PFSK-1 (cell line): ENCODE measurements around the gene ENO2.

Experiments
- FOXP2 ChIP-seq: optimal IDR thresholded peaks from 2 replicates; pipeline ENCODE3; 2011; ENCODE audit warnings: borderline replicate concordance, control low read depth, inconsistent platforms; ENCODE audit not compliant: insufficient read depth; ENCODE audit errors: extremely low read length, extremely low read depth
- POLR2AphosphoS5 ChIP-seq: IDR thresholded peaks from 2 replicates; pipeline ENCODE4 v1.6.1; 2012; ENCODE audit warnings: low read depth, mild to moderate bottlenecking, control low read depth, low read length, moderate library complexity
- SIN3A ChIP-seq: IDR thresholded peaks from 2 replicates; pipeline ENCODE4 v1.6.1; 2012; ENCODE audit warnings: mild to moderate bottlenecking, low read length, moderate library complexity, borderline replicate concordance; ENCODE audit not compliant: insufficient read depth
- TAF1 ChIP-seq: IDR thresholded peaks from 2 replicates; pipeline ENCODE4 v1.6.1; 2012; ENCODE audit warnings: low read length, control low read depth, borderline replicate concordance; ENCODE audit not compliant: insufficient read depth
- TF ChIP-seq, protein P1 (sequence below), 2 experiments: IDR thresholded peaks; 2 replicates each; pipeline versions ENCODE4 v1.6.1 to v1.8.0; 2011 to 2012; ENCODE audit warnings: low read depth in 2 of 2, low read length in 2 of 2, control low read depth in 1 of 2, inconsistent platforms in 1 of 2, mild to moderate bottlenecking in 1 of 2, moderate library complexity in 1 of 2; ENCODE audit not compliant: insufficient read depth in 1 of 2

The ENO2 gene

DNA sequence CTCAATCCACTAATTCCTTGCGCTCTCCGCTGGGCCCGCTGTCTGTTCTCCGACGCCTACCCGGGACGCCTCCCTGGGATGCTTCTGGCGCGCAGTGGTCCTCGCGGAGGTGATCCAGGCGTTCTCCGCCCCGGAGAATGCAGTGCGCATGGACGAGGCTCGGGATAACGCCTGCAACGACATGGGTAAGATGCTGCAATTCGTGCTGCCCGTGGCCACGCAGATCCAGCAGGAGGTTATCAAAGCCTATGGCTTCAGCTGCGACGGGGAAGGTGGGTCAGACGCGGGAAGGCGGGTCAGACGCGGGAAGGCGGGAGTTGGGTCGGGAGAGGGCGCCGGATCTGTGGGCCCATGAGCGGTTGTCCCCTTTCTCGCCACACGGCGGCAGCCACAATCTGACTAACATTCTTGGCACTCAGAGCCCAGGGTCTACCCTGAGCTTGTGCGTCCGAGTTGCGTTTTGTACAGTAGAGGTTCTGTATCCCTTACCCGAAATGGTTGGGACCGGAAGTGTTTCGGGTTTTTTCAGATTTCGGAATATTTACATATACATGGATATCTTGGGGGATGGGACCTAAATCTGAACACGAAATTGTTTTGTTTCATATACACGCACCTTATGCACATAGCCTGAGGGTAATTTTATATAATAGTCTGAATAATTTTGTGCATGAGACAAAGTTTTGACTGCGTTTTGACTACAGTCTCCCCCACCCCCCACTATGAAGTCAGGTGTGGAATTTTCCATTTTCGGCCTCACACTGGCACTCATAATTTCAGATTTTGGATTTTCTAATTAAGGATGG, 30.2 kb downstream of the ENO2 start:
- no peak for TF ChIP-seq TAF1
- TF ChIP-seq FOXP2, result no peak
- no peak for TF ChIP-seq POLR2AphosphoS5
- TF ChIP-seq, protein P1, sequence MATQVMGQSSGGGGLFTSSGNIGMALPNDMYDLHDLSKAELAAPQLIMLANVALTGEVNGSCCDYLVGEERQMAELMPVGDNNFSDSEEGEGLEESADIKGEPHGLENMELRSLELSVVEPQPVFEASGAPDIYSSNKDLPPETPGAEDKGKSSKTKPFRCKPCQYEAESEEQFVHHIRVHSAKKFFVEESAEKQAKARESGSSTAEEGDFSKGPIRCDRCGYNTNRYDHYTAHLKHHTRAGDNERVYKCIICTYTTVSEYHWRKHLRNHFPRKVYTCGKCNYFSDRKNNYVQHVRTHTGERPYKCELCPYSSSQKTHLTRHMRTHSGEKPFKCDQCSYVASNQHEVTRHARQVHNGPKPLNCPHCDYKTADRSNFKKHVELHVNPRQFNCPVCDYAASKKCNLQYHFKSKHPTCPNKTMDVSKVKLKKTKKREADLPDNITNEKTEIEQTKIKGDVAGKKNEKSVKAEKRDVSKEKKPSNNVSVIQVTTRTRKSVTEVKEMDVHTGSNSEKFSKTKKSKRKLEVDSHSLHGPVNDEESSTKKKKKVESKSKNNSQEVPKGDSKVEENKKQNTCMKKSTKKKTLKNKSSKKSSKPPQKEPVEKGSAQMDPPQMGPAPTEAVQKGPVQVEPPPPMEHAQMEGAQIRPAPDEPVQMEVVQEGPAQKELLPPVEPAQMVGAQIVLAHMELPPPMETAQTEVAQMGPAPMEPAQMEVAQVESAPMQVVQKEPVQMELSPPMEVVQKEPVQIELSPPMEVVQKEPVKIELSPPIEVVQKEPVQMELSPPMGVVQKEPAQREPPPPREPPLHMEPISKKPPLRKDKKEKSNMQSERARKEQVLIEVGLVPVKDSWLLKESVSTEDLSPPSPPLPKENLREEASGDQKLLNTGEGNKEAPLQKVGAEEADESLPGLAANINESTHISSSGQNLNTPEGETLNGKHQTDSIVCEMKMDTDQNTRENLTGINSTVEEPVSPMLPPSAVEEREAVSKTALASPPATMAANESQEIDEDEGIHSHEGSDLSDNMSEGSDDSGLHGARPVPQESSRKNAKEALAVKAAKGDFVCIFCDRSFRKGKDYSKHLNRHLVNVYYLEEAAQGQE (IDR thresholded peaks at IDR 0.05; ENCODE audit: insufficient read depth in 1 of 2, low read depth in 2 of 2, low read length in 2 of 2), result no peak
- no peak for TF ChIP-seq SIN3A

DNA sequence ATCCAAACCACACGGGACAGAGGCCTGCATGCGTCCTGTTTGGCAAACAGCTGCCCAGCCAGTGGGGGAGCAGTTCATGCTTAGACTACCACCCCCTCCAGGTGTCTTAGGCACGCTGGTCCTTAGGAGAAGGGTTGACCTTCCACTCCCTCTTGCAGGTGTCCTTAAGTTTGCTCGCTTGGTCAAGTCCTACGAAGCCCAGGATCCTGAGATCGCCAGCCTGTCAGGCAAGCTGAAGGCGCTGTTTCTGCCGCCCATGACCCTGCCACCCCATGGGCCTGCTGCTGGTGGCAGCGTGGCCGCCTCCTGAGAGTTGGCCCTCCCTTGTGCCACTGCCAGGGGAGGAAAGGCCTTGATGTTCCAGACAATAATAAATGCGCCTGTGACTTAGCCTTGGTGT, 31.2 kb downstream of the ENO2 start:
- TF ChIP-seq POLR2AphosphoS5 (no peak), SIN3A (no peak), TAF1 (no peak), FOXP2 (no peak)
- TF ChIP-seq, protein P1 (IDR thresholded peaks at IDR 0.05; ENCODE audit: insufficient read depth in 1 of 2, low read depth in 2 of 2, low read length in 2 of 2), result no peak

DNA sequence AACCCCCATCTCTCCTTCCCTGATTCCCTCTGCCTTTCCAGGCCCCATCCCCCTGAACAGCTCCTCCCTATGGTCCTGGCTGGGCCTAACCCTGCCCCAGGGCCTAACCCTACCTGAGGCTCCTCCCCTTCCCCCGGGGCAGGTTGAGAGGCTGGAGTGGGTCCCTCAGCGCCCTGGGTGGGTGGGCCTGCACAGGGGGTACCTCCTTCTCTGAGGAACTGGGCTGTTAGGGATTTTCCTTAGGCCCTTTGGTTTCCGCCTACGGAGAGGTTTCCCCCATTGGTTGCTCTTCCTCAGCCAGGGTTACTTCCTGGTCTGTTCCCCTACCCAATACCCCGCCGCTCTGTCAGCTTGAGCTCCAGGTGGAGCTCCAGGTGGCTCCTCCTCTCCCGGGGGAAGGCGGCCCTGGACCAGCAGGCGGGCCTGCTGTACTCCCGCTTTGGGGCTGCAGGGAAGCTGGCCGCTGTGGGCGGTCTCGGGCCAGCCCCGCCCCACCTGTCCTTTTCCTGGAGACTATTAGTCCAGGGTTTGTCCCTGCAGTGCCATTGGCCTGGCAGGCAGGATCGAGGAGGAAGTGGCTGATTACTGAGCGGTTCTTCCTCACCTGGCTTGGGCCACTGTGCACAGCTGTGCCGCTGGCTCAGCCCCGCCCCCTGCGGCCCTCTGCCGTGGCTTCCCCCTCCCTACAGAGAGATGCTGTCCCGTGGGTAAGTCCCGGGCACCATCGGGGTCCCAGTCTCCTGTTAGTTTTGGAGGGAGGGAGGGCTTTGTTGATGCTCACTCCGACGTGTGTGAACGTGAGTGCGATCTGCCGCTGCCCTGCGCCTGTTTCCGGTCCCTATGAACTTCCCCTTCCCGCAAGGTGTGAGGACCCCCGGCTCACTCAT, 31.9 kb downstream of the ENO2 start:
- TF ChIP-seq, protein P1 (IDR thresholded peaks at IDR 0.05; ENCODE audit: insufficient read depth in 1 of 2, low read depth in 2 of 2, low read length in 2 of 2), result no peak
- no peak for TF ChIP-seq POLR2AphosphoS5
- no peak for TF ChIP-seq FOXP2
- TF ChIP-seq SIN3A, result no peak
- no peak for TF ChIP-seq TAF1

DNA sequence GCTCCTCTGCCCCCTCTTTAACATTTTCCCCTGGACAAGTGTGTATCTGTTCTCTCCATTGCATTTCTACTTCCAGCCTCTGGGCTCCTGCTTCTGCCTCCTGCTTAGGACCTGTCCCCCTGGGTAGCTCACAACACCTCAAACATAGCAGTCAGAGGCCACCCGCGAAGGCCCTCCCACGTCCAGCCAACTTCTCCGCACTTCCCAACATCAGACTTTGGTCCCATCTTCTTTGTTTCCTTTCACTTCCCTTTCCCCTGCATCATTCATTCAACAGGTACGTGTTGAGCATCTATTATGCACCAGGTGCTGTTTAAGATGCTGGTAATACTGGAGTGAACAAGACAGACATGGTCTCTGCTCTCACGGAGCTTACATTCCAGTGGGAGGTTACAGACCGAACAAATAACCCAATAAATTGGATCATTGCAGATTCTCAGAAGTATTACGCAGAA, 32.6 kb downstream of the ENO2 start:
- TF ChIP-seq, protein P1 (IDR thresholded peaks at IDR 0.05; ENCODE audit: insufficient read depth in 1 of 2, low read depth in 2 of 2, low read length in 2 of 2), result no peak
- TF ChIP-seq POLR2AphosphoS5, result no peak
- TF ChIP-seq TAF1, result no peak
- TF ChIP-seq SIN3A, result no peak
- no peak for TF ChIP-seq FOXP2
